ENCODE results near the gene CIAO3.

- TF ChIP-seq CTCF (tag by site-specific recombination; IDR thresholded peaks at IDR 0.05) = no peak
- no peak for TF ChIP-seq ZFP69B (tag by site-specific recombination; IDR thresholded peaks at IDR 0.05)
- TF ChIP-seq ZNF670 (tag by site-specific recombination; IDR thresholded peaks at IDR 0.05; ENCODE audit: low read depth) = no peak
Measured at GRCh38 chr16:721765-722540, 18.8 kb downstream of the CIAO3 start.
